ENCODE data around the gene PRR5L.

PRR5L gene

GRCh38 chr11:36295926-36296325, at the start of gene PRR5L:
Gene PRR5L (plus strand): TSS chr11:36296288. CDS start chr11:36401122, 104,834 bp downstream.
- DNase-seq (ENCODE audit: low read depth): no peak

GRCh38 chr11:36247493-36247892, 48.6 kb upstream of the PRR5L start:
- no peak for DNase-seq (ENCODE audit: low read depth)

GRCh38 chr11:36248436-36248835, 47.7 kb upstream of the PRR5L start:
- DNase-seq (ENCODE audit: low read depth): no peak

GRCh38 chr11:36249246-36249645, 46.8 kb upstream of the PRR5L start:
- DNase-seq (ENCODE audit: low read depth): peak; percentile 67

GRCh38 chr11:36251823-36252222, 44.3 kb upstream of the PRR5L start:
- DNase-seq (ENCODE audit: low read depth): no peak

GRCh38 chr11:36253238-36253637, 42.9 kb upstream of the PRR5L start:
- DNase-seq (ENCODE audit: low read depth): no peak

GRCh38 chr11:36254713-36255112, 41.4 kb upstream of the PRR5L start:
- DNase-seq (ENCODE audit: low read depth): no peak

GRCh38 chr11:36257351-36257750, 38.7 kb upstream of the PRR5L start:
- DNase-seq (ENCODE audit: low read depth): no peak

- no peak for DNase-seq (ENCODE audit: low read depth)
These were observed 37.2 kb upstream of the PRR5L start for GRCh38 chr11:36258730-36259360.

GRCh38 chr11:36261094-36261493, 35.0 kb upstream of the PRR5L start:
- DNase-seq (ENCODE audit: low read depth): no peak

- DNase-seq (ENCODE audit: low read depth): no peak
These were observed 31.8 kb upstream of the PRR5L start for GRCh38 chr11:36264011-36264972.

- DNase-seq (ENCODE audit: low read depth): no peak
These were observed 31.1 kb upstream of the PRR5L start for GRCh38 chr11:36264973-36265344.

GRCh38 chr11:36265793-36266628, 30.1 kb upstream of the PRR5L start:
- DNase-seq (ENCODE audit: low read depth): no peak

GRCh38 chr11:36266767-36267166, 29.3 kb upstream of the PRR5L start:
- DNase-seq (ENCODE audit: low read depth): no peak

- no peak for DNase-seq (ENCODE audit: low read depth)
These were observed 27.6 kb upstream of the PRR5L start for GRCh38 chr11:36268337-36268985.

GRCh38 chr11:36270701-36271100, 25.4 kb upstream of the PRR5L start:
- no peak for DNase-seq (ENCODE audit: low read depth)

GRCh38 chr11:36271794-36272407, 24.2 kb upstream of the PRR5L start:
- DNase-seq (ENCODE audit: low read depth): no peak

- DNase-seq (ENCODE audit: low read depth): no peak
These were observed 23.0 kb upstream of the PRR5L start for GRCh38 chr11:36273110-36273509.

- no peak for DNase-seq (ENCODE audit: low read depth)
These were observed 21.7 kb upstream of the PRR5L start for GRCh38 chr11:36274414-36274813.

GRCh38 chr11:36278531-36279282, 17.4 kb upstream of the PRR5L start:
- no peak for DNase-seq (ENCODE audit: low read depth)

- no peak for DNase-seq (ENCODE audit: low read depth)
These were observed 15.6 kb upstream of the PRR5L start for GRCh38 chr11:36280531-36280930.

Data from GM04503 (cell line).